Measurements from ENCODE around the gene TERF2IP.

TERF2IP gene, protein sequence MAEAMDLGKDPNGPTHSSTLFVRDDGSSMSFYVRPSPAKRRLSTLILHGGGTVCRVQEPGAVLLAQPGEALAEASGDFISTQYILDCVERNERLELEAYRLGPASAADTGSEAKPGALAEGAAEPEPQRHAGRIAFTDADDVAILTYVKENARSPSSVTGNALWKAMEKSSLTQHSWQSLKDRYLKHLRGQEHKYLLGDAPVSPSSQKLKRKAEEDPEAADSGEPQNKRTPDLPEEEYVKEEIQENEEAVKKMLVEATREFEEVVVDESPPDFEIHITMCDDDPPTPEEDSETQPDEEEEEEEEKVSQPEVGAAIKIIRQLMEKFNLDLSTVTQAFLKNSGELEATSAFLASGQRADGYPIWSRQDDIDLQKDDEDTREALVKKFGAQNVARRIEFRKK

DNA sequence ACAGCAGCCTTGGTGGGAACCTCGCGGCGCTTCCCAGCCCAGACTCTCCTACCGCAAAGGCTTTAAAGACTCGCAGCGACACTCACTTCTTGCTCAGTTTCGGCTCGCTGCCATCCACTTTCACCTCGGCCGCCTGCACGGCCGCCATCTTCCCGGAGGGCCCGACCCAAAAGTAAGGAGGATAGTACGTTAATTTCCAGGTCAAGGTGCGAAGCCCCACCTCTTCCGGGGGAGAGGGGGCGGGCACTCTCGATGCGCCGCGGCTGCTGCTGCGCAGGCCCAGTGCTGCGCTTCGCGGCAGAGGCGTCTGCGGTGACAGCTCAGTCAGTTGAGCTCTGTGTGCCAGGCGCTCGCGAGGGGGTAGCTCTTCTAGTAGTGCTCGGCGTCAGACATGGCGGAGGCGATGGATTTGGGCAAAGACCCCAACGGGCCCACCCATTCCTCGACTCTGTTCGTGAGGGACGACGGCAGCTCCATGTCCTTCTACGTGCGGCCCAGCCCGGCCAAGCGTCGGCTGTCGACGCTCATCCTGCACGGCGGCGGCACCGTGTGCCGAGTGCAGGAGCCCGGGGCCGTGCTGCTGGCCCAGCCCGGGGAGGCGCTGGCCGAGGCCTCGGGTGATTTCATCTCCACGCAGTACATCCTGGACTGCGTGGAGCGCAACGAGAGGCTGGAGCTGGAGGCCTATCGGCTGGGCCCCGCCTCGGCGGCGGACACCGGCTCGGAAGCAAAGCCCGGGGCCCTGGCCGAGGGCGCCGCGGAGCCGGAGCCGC is at the start of gene TERF2IP, which contains the start of gene KARS1:
Gene TERF2IP, plus strand, starts transcription at position 282 of the 773 bp plus-strand sequence. Its CDS starts 110 bp downstream, at position 392.
Gene KARS1, minus strand, starts transcription at position 174 of the 773 bp plus-strand sequence. Its CDS starts 26 bp downstream, at position 148.
- in situ Hi-C loops (cut with HindIII; ENCODE audit: low sequenced_read_pairs), result loop anchor here (5.0 kb wide), 1 partner anchor 105 kb away; no protein-coding TSS in a partner anchor
- peak; percentile 77 for DNase-seq (ENCODE audit: low read depth)
- TF ChIP-seq, protein P1, sequence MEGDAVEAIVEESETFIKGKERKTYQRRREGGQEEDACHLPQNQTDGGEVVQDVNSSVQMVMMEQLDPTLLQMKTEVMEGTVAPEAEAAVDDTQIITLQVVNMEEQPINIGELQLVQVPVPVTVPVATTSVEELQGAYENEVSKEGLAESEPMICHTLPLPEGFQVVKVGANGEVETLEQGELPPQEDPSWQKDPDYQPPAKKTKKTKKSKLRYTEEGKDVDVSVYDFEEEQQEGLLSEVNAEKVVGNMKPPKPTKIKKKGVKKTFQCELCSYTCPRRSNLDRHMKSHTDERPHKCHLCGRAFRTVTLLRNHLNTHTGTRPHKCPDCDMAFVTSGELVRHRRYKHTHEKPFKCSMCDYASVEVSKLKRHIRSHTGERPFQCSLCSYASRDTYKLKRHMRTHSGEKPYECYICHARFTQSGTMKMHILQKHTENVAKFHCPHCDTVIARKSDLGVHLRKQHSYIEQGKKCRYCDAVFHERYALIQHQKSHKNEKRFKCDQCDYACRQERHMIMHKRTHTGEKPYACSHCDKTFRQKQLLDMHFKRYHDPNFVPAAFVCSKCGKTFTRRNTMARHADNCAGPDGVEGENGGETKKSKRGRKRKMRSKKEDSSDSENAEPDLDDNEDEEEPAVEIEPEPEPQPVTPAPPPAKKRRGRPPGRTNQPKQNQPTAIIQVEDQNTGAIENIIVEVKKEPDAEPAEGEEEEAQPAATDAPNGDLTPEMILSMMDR (IDR thresholded peaks at IDR 0.05; ENCODE audit: low read depth, low read length, missing control alignments), result no peak
- peak within 1 kb of the TSS; percentile 86 for H3K4me3 ChIP-seq (ENCODE audit: low read depth, low read length)

DNA sequence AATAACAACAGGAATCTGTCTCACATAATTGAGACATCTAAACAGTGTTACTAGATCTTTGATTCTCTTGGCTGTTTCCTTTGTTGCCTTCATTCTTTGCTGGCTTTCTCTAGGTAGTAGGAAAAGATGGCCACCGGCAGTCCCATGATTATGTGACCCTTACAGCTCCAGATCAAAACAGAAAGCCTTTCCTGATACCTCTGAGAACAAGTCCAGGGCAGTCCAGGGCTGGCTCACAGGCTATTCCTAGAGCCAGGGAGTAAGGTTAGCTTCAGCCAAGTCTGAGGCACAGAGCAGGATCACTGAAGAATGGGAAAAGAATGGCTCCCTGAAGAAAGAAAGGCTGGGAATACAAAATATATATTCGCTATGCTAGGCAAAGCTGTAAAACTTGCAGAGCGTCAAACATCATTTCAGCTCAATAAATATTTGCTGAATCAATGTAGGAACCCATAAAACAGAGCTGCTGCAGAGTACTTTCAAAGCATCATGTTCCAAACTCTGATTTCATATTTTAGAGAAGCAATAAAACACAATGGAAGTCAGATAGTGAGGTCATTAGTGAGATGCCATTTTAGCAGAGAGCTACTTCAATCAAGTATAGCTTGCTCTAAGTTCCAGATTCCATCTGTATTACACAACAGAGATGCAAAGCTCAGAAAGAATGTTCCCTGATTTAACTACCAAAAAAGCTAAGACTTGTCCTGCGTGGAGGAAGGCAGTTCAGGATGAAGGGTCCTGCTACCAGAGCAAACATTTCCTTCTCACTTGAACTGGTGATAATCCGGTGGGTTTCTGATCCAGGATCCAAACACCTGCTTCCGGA is 47.9 kb upstream of the TERF2IP start:
- H3K4me3 ChIP-seq (ENCODE audit: low read depth, low read length), result no peak overlapping the region
- DNase-seq (ENCODE audit: low read depth), result no peak
- in situ Hi-C loops (cut with HindIII; ENCODE audit: low sequenced_read_pairs), result no loop called here
- TF ChIP-seq, protein P1 (IDR thresholded peaks at IDR 0.05; ENCODE audit: low read depth, low read length, missing control alignments), result no peak

DNA sequence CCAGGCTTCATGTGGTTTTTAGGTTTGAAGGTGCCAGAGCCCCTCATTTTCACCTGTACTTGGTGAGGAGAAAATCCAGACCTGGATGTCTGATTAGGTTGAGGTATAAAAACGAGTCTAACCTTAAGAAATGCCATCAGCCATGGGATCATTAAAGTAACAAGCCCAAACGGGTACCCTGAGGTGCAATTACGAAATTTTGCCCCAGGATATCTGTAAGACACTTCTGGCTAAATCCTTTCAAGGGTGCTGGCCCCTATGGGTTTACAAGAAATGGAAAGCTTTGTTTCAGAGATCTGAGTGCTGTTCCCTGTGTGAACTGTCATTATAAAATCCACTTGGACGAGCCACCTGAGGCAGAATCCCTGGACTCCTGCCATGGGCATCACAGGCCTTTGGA is 44.3 kb upstream of the TERF2IP start:
- TF ChIP-seq, protein P1 (IDR thresholded peaks at IDR 0.05; ENCODE audit: low read depth, low read length, missing control alignments), result no peak
- no peak overlapping the region for H3K4me3 ChIP-seq (ENCODE audit: low read depth, low read length)

DNA sequence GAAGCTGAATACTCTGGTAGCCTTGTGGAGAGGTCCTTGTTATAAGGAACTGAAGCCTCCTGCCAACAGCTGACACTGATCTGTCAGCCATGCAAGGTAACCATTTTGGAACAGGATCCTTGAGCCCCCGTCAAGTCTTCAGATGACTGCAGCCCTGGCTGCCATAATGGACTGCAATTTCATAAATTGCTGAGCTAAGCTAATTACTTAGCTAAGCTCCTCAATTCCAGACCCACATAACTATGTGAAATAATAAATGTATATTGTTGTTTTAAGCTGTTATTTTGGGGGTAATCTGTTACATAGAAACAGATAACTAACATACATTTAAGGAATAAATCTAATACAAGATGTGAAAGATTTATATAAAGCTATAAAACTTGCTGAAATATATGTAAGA is 41.1 kb upstream of the TERF2IP start:
- TF ChIP-seq, protein P1 (IDR thresholded peaks at IDR 0.05; ENCODE audit: low read depth, low read length, missing control alignments), result no peak
- no peak overlapping the region for H3K4me3 ChIP-seq (ENCODE audit: low read depth, low read length)
- no peak for DNase-seq (ENCODE audit: low read depth)
- in situ Hi-C loops (cut with HindIII; ENCODE audit: low sequenced_read_pairs), result no loop called here

More for the DNA sequence above, 44.3 kb upstream of the TERF2IP start:
- in situ Hi-C loops (cut with HindIII; ENCODE audit: low sequenced_read_pairs), result no loop called here
- DNase-seq (ENCODE audit: low read depth), result no peak

DNA sequence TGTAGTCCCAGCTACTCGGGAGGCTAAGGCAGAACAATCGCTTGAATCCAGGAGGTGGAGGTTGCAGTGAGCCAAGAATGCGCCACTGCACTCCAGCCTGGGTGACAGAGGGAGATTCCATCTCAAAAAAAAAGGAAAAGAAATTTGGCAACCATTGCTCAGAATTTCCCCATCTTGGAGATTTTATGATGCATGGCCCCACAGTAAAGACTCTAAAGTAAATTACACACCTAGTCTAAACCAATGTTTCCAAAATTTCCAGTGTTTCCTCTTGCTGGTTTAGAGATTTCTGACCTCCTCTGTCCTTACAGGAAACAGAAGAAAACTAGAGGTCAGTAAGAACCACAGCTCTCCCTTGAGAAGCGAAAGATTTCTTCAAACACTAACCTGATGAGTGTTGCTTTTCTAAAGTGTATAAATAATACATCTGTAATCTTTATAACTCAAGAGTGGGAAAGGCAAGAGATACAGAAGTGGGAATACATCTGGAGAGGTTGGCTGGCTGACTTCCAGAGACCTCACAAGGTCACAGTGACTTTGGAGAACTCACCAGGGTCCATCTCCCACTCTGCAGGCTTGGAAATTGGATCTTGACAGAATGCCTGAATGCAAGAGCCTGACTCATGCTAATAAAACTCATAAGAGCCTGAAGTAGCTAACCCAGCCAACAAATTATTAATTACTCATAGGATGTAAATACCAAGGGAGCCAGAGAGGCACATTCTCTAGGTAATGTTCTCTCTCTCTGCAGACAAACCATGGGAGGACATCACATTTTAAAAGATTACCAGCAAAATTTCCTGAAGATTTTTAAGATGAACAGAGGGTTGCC is 33.3 kb upstream of the TERF2IP start:
- DNase-seq (ENCODE audit: low read depth), result no peak

More for the DNA sequence above, 33.3 kb upstream of the TERF2IP start:
- H3K4me3 ChIP-seq (ENCODE audit: low read depth, low read length), result no peak overlapping the region
- in situ Hi-C loops (cut with HindIII; ENCODE audit: low sequenced_read_pairs), result no loop called here
- TF ChIP-seq, protein P1 (IDR thresholded peaks at IDR 0.05; ENCODE audit: low read depth, low read length, missing control alignments), result no peak
